Liver (tissue), 9 donors: ENCODE data around the gene TANC1. TPM values are rescaled to one million over a fixed set of nuclear protein-coding genes. Genes with fewer than 3 reads are reported as not detected.

ENCODE experiments used
- DNase-seq: peaks from one replicate; pipeline ENCODE4 v3.0.0-alpha.2; 2017; ENCODE audit warnings: low spot score
- H3K27ac ChIP-seq, 2 donors: one replicate each; pipeline ENCODE4 v1.7.0; 2013; ENCODE audit warnings: inconsistent platforms in 2 of 2, low read length in 2 of 2, control low read depth in 1 of 2, low read depth in 1 of 2, mild to moderate bottlenecking in 1 of 2
- H3K27me3 ChIP-seq, 4 donors: one replicate each; pipeline versions ENCODE4 v1.6.1 to v1.7.0; 2013; ENCODE audit warnings: low read length in 3 of 4, inconsistent platforms in 1 of 4, mild to moderate bottlenecking in 1 of 4, moderate library complexity in 1 of 4; ENCODE audit not compliant: control insufficient read depth in 4 of 4, insufficient read depth in 4 of 4
- H3K36me3 ChIP-seq, 4 donors: one replicate each; pipeline versions ENCODE4 v1.6.1 to v1.7.0; 2013; ENCODE audit warnings: low read length in 3 of 4, mild to moderate bottlenecking in 3 of 4, low read depth in 1 of 4, moderate library complexity in 1 of 4; ENCODE audit not compliant: control insufficient read depth in 4 of 4, insufficient read depth in 3 of 4
- H3K4me1 ChIP-seq, 4 donors: one replicate each; pipeline versions ENCODE4 v1.6.1 to v1.7.0; 2013; ENCODE audit warnings: low read length in 3 of 4, mild to moderate bottlenecking in 3 of 4, moderate library complexity in 1 of 4; ENCODE audit not compliant: control insufficient read depth in 4 of 4, insufficient read depth in 4 of 4
- H3K4me3 ChIP-seq, 3 donors: one replicate each; pipeline versions ENCODE4 v1.6.1 to v1.7.0; 2013; ENCODE audit warnings: low read length in 3 of 3, control low read depth in 1 of 3, low read depth in 1 of 3, mild to moderate bottlenecking in 1 of 3
- H3K9ac ChIP-seq, 2 donors: one replicate each; pipeline ENCODE4 v1.7.0; 2013; ENCODE audit warnings: low read length in 2 of 2, mild to moderate bottlenecking in 2 of 2, moderate library complexity in 2 of 2, control low read depth in 1 of 2, low read depth in 1 of 2
- H3K9me3 ChIP-seq, 4 donors: one replicate each; pipeline versions ENCODE4 v1.6.1 to v1.7.0; 2013; ENCODE audit warnings: low read length in 3 of 4; ENCODE audit not compliant: control insufficient read depth in 4 of 4
- ATF3 ChIP-seq: IDR thresholded peaks from 2 replicates; pipeline ENCODE4 v1.6.1; 2016; ENCODE audit warnings: antibody characterized with exemption
- CTCF ChIP-seq: fragments of 150-350 bp; IDR thresholded peaks from 2 replicates; pipeline ENCODE4 v1.5.1; 2017; ENCODE audit warnings: improper control_type of control experiment, low read depth, low read length; ENCODE audit not compliant: missing input control
- EGR1 ChIP-seq, 2 donors: IDR thresholded peaks; 2 replicates each; pipeline ENCODE4 v1.6.1; 2016 to 2018; ENCODE audit warnings: antibody characterized with exemption in 2 of 2, low read depth in 2 of 2
- FOXA1 ChIP-seq: IDR thresholded peaks from 2 replicates; pipeline ENCODE4 v1.6.1; 2016; ENCODE audit warnings: antibody characterized with exemption
- FOXA2 ChIP-seq: IDR thresholded peaks from 2 replicates; pipeline ENCODE4 v1.6.1; 2016; ENCODE audit warnings: antibody characterized with exemption
- GABPA ChIP-seq, 2 donors: IDR thresholded peaks in 1 of 2; conservative IDR thresholded peaks in 1 of 2; 2 replicates each; pipeline ENCODE4 v1.6.1; 2016; ENCODE audit warnings: antibody characterized with exemption in 2 of 2, mild to moderate bottlenecking in 1 of 2, moderate library complexity in 1 of 2
- HNF4A ChIP-seq, 2 donors: conservative IDR thresholded peaks; 2 replicates each; pipeline ENCODE4 v1.6.1; 2016; ENCODE audit warnings: antibody characterized with exemption in 2 of 2, mild to moderate bottlenecking in 2 of 2
- HNF4G ChIP-seq: IDR thresholded peaks from 2 replicates; pipeline ENCODE4 v1.6.1; 2016; ENCODE audit warnings: antibody characterized with exemption
- JUND ChIP-seq, 2 donors: IDR thresholded peaks; 2 replicates each; pipeline ENCODE4 v1.6.1; 2016; ENCODE audit warnings: antibody characterized with exemption in 2 of 2
- NR2F2 ChIP-seq: IDR thresholded peaks from 2 replicates; pipeline ENCODE4 v1.6.1; 2016; ENCODE audit warnings: antibody characterized with exemption
- RAD21 ChIP-seq, 2 donors: IDR thresholded peaks; 2 replicates each; pipeline ENCODE4 v1.6.1; 2016; ENCODE audit warnings: antibody characterized with exemption in 2 of 2, mild to moderate bottlenecking in 2 of 2
- RXRA ChIP-seq, 2 donors: IDR thresholded peaks; 2 replicates each; pipeline ENCODE4 v1.6.1; 2017 to 2018; ENCODE audit warnings: antibody characterized with exemption in 2 of 2, mild to moderate bottlenecking in 1 of 2
- SP1 ChIP-seq: IDR thresholded peaks from 2 replicates; pipeline ENCODE4 v1.6.1; 2018; ENCODE audit warnings: antibody characterized with exemption, mild to moderate bottlenecking
- TAF1 ChIP-seq: conservative IDR thresholded peaks from 2 replicates; pipeline ENCODE4 v1.6.1; 2016; ENCODE audit warnings: antibody characterized with exemption, mild to moderate bottlenecking
- YY1 ChIP-seq: IDR thresholded peaks from 2 replicates; pipeline ENCODE4 v1.6.1; 2016; ENCODE audit warnings: antibody characterized with exemption, mild to moderate bottlenecking
- WGBS: extraction: QIAGEN DNeasy Blood & Tissue Kit; methylation state at CpG from one replicate; pipeline ENCODE4 v1.1.7; 2013; 5-methylcytosine and 5-hydroxymethylcytosine counted together
- polyA plus RNA-seq, 2 donors: library from polyadenylated mRNA; stranded (reverse) in 1 of 2; unstranded in 1 of 2; fragments of 200-250 nt in 1 of 2; fragments of >200 nt in 1 of 2; fragmentation: Nextera tagmentation in 1 of 2; extraction: Ambion mirVana in 1 of 2; gene quantifications; one replicate each; pipeline versions ENCODE4 v1.2.1 to v1.2.3, GENCODE V29; 2013 to 2015
- total RNA-seq, 2 donors: library from RNA; depleted of rRNA; stranded (reverse); fragments of >200 nt; gene quantifications; one replicate each; pipeline ENCODE4 v1.2.3, GENCODE V29; 2014
- TF ChIP-seq, protein P1 (sequence below): IDR thresholded peaks from 2 replicates; pipeline ENCODE4 v1.6.1; 2016; ENCODE audit warnings: antibody characterized with exemption
- TF ChIP-seq, protein P2 (sequence below): IDR thresholded peaks from 2 replicates; pipeline ENCODE4 v1.6.1; 2016; ENCODE audit warnings: antibody characterized with exemption, mild to moderate bottlenecking
- TF ChIP-seq, protein P3 (sequence below): IDR thresholded peaks from 2 replicates; pipeline ENCODE4 v1.6.1; 2016; ENCODE audit warnings: antibody characterized with exemption
- donor health status: healthy.
- donor health status: healthy.
- donor health status: healthy.
- donor health status: healthy.
- donor health status: healthy.

TANC1 gene
- total and polyA plus RNA-seq, 4 donors: 3.7 to 17.7 (median 5.2) TPM

DNA sequence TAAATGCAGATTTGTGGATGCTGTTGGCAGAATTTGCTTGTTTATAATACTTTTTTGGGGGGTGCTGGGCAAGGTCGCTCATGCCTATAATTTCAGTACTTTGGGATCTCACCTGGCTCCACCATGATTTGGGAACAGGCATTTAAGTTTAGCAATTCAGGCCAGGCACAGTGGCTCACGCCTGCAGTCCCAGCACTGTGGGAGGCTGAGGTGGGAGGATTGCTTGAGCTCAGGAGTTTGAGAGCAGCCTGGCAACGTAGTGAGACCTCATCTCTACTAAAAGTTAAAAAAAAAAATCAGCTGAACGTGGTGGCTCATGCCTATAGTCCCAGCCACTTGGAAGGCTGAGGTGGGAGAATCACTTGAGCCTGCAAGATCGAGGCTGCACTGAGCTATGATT is 20.7 kb downstream of the TANC1 start:
- no peaks in the 10 kb centered on the region for H3K9me3 ChIP-seq
- no peaks in the 10 kb centered on the region for H3K27me3 ChIP-seq
- H3K4me1 ChIP-seq: peaks cover 0 to 4% (median 0%) of the 10 kb centered on the region in 4 donors
- 91% methylated on average over 5 of the region's 5 CpGs for WGBS
- H3K9ac ChIP-seq: no peak overlapping the region
- H3K27ac ChIP-seq: no peak overlapping the region
- H3K4me3 ChIP-seq: no peak overlapping the region
- H3K36me3 ChIP-seq: no peaks in the 10 kb centered on the region
- DNase-seq: no peak
- TF ChIP-seq NR2F2 (no peak), FOXA2 (no peak), GABPA (IDR thresholded peaks at IDR 0.05 in 1 of 2, conservative IDR thresholded peaks at IDR 0.05 in 1 of 2) (no peak), EGR1 (IDR thresholded peaks at IDR 0.05; ENCODE audit: low read depth in 2 of 2) (no peak), SP1 (no peak), RXRA (IDR thresholded peaks at IDR 0.05) (no peak), CTCF (no peak), JUND (IDR thresholded peaks at IDR 0.05) (no peak), HNF4A (conservative IDR thresholded peaks at IDR 0.05) (no peak), HNF4G (no peak), TAF1 (no peak), ATF3 (no peak), RAD21 (IDR thresholded peaks at IDR 0.05) (no peak), FOXA1 (no peak), YY1 (no peak)
- TF ChIP-seq, protein P1, sequence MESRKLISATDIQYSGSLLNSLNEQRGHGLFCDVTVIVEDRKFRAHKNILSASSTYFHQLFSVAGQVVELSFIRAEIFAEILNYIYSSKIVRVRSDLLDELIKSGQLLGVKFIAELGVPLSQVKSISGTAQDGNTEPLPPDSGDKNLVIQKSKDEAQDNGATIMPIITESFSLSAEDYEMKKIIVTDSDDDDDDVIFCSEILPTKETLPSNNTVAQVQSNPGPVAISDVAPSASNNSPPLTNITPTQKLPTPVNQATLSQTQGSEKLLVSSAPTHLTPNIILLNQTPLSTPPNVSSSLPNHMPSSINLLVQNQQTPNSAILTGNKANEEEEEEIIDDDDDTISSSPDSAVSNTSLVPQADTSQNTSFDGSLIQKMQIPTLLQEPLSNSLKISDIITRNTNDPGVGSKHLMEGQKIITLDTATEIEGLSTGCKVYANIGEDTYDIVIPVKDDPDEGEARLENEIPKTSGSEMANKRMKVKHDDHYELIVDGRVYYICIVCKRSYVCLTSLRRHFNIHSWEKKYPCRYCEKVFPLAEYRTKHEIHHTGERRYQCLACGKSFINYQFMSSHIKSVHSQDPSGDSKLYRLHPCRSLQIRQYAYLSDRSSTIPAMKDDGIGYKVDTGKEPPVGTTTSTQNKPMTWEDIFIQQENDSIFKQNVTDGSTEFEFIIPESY: no peak
- TF ChIP-seq, protein P2, sequence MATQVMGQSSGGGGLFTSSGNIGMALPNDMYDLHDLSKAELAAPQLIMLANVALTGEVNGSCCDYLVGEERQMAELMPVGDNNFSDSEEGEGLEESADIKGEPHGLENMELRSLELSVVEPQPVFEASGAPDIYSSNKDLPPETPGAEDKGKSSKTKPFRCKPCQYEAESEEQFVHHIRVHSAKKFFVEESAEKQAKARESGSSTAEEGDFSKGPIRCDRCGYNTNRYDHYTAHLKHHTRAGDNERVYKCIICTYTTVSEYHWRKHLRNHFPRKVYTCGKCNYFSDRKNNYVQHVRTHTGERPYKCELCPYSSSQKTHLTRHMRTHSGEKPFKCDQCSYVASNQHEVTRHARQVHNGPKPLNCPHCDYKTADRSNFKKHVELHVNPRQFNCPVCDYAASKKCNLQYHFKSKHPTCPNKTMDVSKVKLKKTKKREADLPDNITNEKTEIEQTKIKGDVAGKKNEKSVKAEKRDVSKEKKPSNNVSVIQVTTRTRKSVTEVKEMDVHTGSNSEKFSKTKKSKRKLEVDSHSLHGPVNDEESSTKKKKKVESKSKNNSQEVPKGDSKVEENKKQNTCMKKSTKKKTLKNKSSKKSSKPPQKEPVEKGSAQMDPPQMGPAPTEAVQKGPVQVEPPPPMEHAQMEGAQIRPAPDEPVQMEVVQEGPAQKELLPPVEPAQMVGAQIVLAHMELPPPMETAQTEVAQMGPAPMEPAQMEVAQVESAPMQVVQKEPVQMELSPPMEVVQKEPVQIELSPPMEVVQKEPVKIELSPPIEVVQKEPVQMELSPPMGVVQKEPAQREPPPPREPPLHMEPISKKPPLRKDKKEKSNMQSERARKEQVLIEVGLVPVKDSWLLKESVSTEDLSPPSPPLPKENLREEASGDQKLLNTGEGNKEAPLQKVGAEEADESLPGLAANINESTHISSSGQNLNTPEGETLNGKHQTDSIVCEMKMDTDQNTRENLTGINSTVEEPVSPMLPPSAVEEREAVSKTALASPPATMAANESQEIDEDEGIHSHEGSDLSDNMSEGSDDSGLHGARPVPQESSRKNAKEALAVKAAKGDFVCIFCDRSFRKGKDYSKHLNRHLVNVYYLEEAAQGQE: no peak
- TF ChIP-seq, protein P3, sequence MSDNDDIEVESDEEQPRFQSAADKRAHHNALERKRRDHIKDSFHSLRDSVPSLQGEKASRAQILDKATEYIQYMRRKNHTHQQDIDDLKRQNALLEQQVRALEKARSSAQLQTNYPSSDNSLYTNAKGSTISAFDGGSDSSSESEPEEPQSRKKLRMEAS: no peak
